Measurements from ENCODE around the gene GRM7. TPM values are rescaled to one million over a fixed set of nuclear protein-coding genes. Genes with fewer than 3 reads are reported as not detected.

The GRM7 gene
- total RNA-seq, 2 experiments from 2014 or later = not detected

DNA sequence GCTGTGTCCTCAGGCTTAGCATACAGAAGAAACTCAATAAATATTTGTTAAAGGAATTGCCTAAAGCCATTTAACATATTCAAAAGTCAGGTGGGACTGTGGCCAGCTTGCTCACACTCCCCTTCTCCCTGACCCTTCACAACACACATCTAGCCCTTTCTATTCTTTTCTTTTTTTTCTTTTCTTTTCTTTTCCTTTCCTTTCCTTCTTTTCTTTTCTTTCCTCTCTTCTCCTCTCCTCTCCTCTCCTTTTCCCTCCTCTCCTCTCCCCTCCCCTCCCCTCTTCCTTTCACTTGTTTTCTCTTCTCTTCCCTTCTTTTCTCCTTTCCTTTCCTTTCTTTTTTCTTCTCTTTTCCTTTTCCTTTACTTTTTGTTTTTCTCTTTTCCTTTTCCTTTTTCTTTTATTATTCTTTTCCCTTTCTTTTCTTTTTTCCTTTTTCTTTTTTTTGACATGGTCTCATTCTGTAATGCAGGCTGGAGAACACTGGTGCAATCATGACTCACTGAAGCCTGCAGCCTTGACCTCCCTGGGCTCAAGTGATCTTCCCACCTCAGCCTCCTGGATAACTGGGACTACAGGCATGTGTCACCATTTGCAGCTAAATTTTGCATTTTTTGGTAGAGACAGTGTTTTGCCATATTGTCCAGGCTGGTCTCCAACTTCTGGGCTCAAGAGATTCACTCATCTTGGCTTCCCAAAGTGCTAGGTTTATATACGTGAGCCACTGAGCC is 377.8 kb downstream of the GRM7 start:
- intact Hi-C loops (cut with micrococcal nuclease; ENCODE audit: unreplicated experiment) = no loop called here
- no peak overlapping the region for H2AFZ ChIP-seq (ENCODE audit: low read length)
- DNase-seq (ENCODE audit: low spot score) = no peak
- H3K4me1 ChIP-seq (ENCODE audit: insufficient read depth, low read length, poor library complexity, severe bottlenecking) = no peaks in the 10 kb centered on the region
- ChIA-PET POLR2A (no interaction called here), CTCF (ENCODE audit: unreplicated experiment) (no interaction called here)
- no peaks in the 10 kb centered on the region for H3K9me3 ChIP-seq (ENCODE audit: low read length)
- H3K27ac ChIP-seq (ENCODE audit: low read depth, low read length, poor library complexity, severe bottlenecking) = no peak overlapping the region
- H4K20me1 ChIP-seq (ENCODE audit: insufficient read depth, low read length) = no peaks in the 10 kb centered on the region
- no peak overlapping the region for H3K4me3 ChIP-seq (ENCODE audit: low read depth, low read length, poor library complexity, severe bottlenecking)
- no peaks in the 10 kb centered on the region for H3K36me3 ChIP-seq (ENCODE audit: insufficient read depth, low read length)
- TF ChIP-seq EZH2phosphoT487 (IDR thresholded peaks at IDR 0.05; ENCODE audit: borderline replicate concordance, low read depth, low read length) = no peak
- TF ChIP-seq CTCF (conservative IDR thresholded peaks at IDR 0.05; ENCODE audit: low read length) = no peak
- H3K4me2 ChIP-seq (ENCODE audit: low read length) = no peak overlapping the region
- no peaks in the 10 kb centered on the region for H3K79me2 ChIP-seq (ENCODE audit: insufficient read depth, low read depth, low read length)
- no TSS peak for BruUV-seq (replicated peaks)
- no peaks in the 10 kb centered on the region for H3K9me2 ChIP-seq (ENCODE audit: insufficient read depth, low read length)

DNA sequence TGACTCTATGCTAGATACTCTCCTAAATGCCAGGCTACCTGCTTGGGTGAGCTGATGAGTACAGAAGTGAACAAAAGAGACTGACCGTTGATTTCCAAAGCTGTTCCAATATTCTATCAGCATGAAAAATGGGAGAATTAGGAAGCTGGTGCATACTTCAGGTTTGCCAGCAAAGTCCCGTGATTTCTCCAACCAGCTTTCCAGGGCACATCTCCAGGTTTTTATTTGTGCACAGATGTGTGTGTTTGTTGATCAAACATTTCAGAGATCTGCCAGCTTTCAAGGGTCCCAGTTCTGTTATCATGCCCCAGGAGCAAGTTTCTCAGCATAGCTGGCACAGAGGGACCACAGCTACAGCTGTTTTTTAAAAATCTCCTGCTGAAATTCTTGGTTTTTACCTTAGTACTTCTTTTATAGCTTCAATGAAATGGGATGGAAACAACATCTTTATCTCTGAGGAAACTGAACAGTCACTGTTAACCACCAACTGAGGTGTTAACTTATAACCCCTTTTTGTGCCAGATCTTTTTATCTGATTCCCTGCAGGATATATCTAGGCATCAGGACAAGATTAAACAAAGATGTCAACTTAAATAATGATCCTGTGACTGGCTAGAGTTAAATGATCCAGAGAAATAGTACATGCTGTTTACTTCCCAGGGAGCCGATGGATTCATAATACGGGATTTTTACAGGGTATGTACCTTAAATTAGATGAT is 380.8 kb downstream of the GRM7 start:
- H3K4me1 ChIP-seq (ENCODE audit: insufficient read depth, low read length, poor library complexity, severe bottlenecking) = no peaks in the 10 kb centered on the region
- ChIA-PET CTCF (ENCODE audit: unreplicated experiment) (no interaction called here), POLR2A (no interaction called here)
- no peaks in the 10 kb centered on the region for H3K36me3 ChIP-seq (ENCODE audit: insufficient read depth, low read length)
- no peak for TF ChIP-seq EZH2phosphoT487 (IDR thresholded peaks at IDR 0.05; ENCODE audit: borderline replicate concordance, low read depth, low read length)
- no peak overlapping the region for H3K27ac ChIP-seq (ENCODE audit: low read depth, low read length, poor library complexity, severe bottlenecking)
- no peaks in the 10 kb centered on the region for H3K9me2 ChIP-seq (ENCODE audit: insufficient read depth, low read length)
- no peak overlapping the region for H3K4me3 ChIP-seq (ENCODE audit: low read depth, low read length, poor library complexity, severe bottlenecking)
- no peaks in the 10 kb centered on the region for H3K79me2 ChIP-seq (ENCODE audit: insufficient read depth, low read depth, low read length)
- no TSS peak for BruUV-seq (replicated peaks)
- H4K20me1 ChIP-seq (ENCODE audit: insufficient read depth, low read length) = no peaks in the 10 kb centered on the region
- H2AFZ ChIP-seq (ENCODE audit: low read length) = no peak overlapping the region
- no peaks in the 10 kb centered on the region for H3K9me3 ChIP-seq (ENCODE audit: low read length)
- intact Hi-C loops (cut with micrococcal nuclease; ENCODE audit: unreplicated experiment) = no loop called here
- no peak for DNase-seq (ENCODE audit: low spot score)
- no peak overlapping the region for H3K4me2 ChIP-seq (ENCODE audit: low read length)

- BruUV-seq (replicated peaks) = no TSS peak
- Histone ChIP-seq H3K4me3 (ENCODE audit: low read depth, low read length, poor library complexity, severe bottlenecking) (no peak overlapping the region), H3K27ac (ENCODE audit: low read depth, low read length, poor library complexity, severe bottlenecking) (no peak overlapping the region), H3K9me2 (ENCODE audit: insufficient read depth, low read length) (no peaks in the 10 kb centered on the region), H3K9me3 (ENCODE audit: low read length) (no peaks in the 10 kb centered on the region), H3K4me1 (ENCODE audit: insufficient read depth, low read length, poor library complexity, severe bottlenecking) (no peaks in the 10 kb centered on the region), H3K4me2 (ENCODE audit: low read length) (no peak overlapping the region), H3K36me3 (ENCODE audit: insufficient read depth, low read length) (no peaks in the 10 kb centered on the region), H2AFZ (ENCODE audit: low read length) (no peak overlapping the region), H4K20me1 (ENCODE audit: insufficient read depth, low read length) (no peaks in the 10 kb centered on the region), H3K79me2 (ENCODE audit: insufficient read depth, low read depth, low read length) (no peaks in the 10 kb centered on the region)
- CTCF ChIA-PET (ENCODE audit: unreplicated experiment) = no interaction called here
- TF ChIP-seq EZH2phosphoT487 (IDR thresholded peaks at IDR 0.05; ENCODE audit: borderline replicate concordance, low read depth, low read length) (no peak), CTCF (conservative IDR thresholded peaks at IDR 0.05; ENCODE audit: low read length) (no peak)
- no peak for DNase-seq (ENCODE audit: low spot score)
- POLR2A ChIA-PET = no interaction called here
- intact Hi-C loops (cut with micrococcal nuclease; ENCODE audit: unreplicated experiment) = no loop called here
Measured at GRCh38 chr3:7242303-7242635, 381.4 kb downstream of the GRM7 start.
